Right lobe of liver (tissue), 4 donors: ENCODE measurements around the gene KEL.

Experiments used
- POLR2A ChIP-seq: fragments of 450-650 bp; IDR thresholded peaks from one replicate; pipeline ENCODE4 v1.6.1; 2017; ENCODE audit warnings: antibody characterized with exemption, mild to moderate bottlenecking
- TF ChIP-seq, protein P1 (sequence below), 4 donors: fragments of 200-600 bp in 3 of 4; fragments of 450-650 bp in 1 of 4; IDR thresholded peaks; one replicate each; pipeline versions ENCODE4 v1.5.1 to v1.8.0; 2016 to 2022; ENCODE audit warnings: antibody characterized with exemption in 4 of 4, mild to moderate bottlenecking in 2 of 4
- donor health status: DM: no; HTN: no; CAD: no.
- donor health status: DM: no; HTN: no; CAD: no.
- donor health status: DM: no; HTN: yes; CAD: no.

DNA sequence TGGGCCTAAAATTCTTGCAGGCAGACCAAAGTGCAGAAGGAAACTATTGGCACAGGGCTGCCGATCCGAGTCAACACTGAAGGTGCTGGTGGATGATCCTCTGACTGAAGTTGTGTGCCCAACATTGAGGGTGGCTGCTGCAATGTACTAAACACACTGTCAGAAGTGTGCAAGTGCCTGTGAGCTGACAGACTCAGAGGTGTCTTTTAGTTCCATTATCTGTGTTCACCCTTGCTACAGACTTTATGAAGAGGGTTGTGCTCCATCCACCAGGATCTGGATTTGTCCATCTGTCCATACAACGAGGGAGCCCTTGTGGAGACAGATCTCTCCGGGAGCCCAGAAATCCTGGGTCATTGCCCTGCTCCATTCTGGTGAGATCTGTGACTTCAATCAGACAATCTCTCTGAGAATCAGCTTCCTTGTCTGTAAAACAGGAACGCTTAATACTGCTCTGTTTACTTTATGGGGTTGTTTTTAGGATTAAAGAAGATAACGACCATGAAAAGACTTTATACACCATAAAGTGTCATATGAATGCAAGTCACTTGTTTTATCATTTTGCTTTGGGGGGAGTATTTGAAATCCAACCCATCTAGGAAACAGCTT lies 67.1 kb downstream of the KEL start:
- TF ChIP-seq, protein P1, sequence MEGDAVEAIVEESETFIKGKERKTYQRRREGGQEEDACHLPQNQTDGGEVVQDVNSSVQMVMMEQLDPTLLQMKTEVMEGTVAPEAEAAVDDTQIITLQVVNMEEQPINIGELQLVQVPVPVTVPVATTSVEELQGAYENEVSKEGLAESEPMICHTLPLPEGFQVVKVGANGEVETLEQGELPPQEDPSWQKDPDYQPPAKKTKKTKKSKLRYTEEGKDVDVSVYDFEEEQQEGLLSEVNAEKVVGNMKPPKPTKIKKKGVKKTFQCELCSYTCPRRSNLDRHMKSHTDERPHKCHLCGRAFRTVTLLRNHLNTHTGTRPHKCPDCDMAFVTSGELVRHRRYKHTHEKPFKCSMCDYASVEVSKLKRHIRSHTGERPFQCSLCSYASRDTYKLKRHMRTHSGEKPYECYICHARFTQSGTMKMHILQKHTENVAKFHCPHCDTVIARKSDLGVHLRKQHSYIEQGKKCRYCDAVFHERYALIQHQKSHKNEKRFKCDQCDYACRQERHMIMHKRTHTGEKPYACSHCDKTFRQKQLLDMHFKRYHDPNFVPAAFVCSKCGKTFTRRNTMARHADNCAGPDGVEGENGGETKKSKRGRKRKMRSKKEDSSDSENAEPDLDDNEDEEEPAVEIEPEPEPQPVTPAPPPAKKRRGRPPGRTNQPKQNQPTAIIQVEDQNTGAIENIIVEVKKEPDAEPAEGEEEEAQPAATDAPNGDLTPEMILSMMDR (IDR thresholded peaks at IDR 0.05): no peak
- TF ChIP-seq POLR2A: no peak
